ENCODE results near the gene KRT12. TPM values are rescaled to one million over a fixed set of nuclear protein-coding genes. Genes with fewer than 3 reads are reported as not detected.

Gene KRT12
- total and polyA plus RNA-seq, 2 of the 4 experiments (the other 2 are of a cell fraction) = not detected

GRCh38 chr17:40832840-40833239 is 34.2 kb downstream of the KRT12 start:
- BruUV-seq (replicated peaks) = no TSS peak
- WGBS, 2 experiments (ENCODE audit: extremely low coverage in 2 of 2, insufficient read length in 1 of 2) = no CpG with 5 or more reads among the region's 3 CpGs
- no peak for ATAC-seq (ENCODE audit: low read depth)

More at GRCh38 chr17:40832840-40833239, 34.2 kb downstream of the KRT12 start:
- ChIA-PET POLR2A (ENCODE audit: unreplicated experiment) (interaction anchor here (0.6 kb wide), 1 partner anchor 14 kb away, joined by 5 read pairs; no protein-coding TSS in a partner anchor), CTCF (no interaction called here)
- no peak overlapping the region for H3K14ac ChIP-seq (replicated peaks; ENCODE audit: low read depth, low read length)
- DNase-seq = no peak
- TF ChIP-seq CTCF (conservative IDR thresholded peaks at IDR 0.05; ENCODE audit: low read depth, low read length) (no peak), MAZ (IDR thresholded peaks at IDR 0.05; ENCODE audit: borderline replicate concordance, low read depth, low read length) (no peak), NFE2L2 (IDR thresholded peaks at IDR 0.05; ENCODE audit: low read depth, low read length) (no peak), RCOR1 (IDR thresholded peaks at IDR 0.05; ENCODE audit: insufficient replicate concordance, low read length) (no peak), FOS (IDR thresholded peaks at IDR 0.05; ENCODE audit: low read depth, low read length) (no peak), SMC3 (IDR thresholded peaks at IDR 0.05; ENCODE audit: low read depth, low read length) (no peak), RFX5 (IDR thresholded peaks at IDR 0.05; ENCODE audit: low read depth, low read length) (no peak), POLR2A (IDR thresholded peaks at IDR 0.05; ENCODE audit: low read depth, low read length) (no peak)
- dilution Hi-C loops (cut with HindIII; ENCODE audit: low sequenced_read_pairs, unreplicated experiment) (no loop called here), in situ Hi-C loops (cut with MboI; ENCODE audit: low sequenced_read_pairs) (no loop called here), intact Hi-C loops (cut with micrococcal nuclease) (no loop called here)
- no peak overlapping the region for H3K23ac ChIP-seq (ENCODE audit: low read depth, low read length)
- no peak overlapping the region for H2BK15ac ChIP-seq (ENCODE audit: low read depth, low read length)
- no peak overlapping the region for H2AK9ac ChIP-seq (replicated peaks; ENCODE audit: low read depth, low read length, poor library complexity)
- no peaks in the 10 kb centered on the region for H3K4me1 ChIP-seq (ENCODE audit: control insufficient read depth, insufficient read depth, low read length)
- H4K91ac ChIP-seq (ENCODE audit: insufficient read depth, low read depth, low read length) = no peak overlapping the region
- no peak overlapping the region for H3K4me2 ChIP-seq (ENCODE audit: low read depth, low read length)
- no peak overlapping the region for H2BK20ac ChIP-seq (ENCODE audit: low read depth, low read length)
- H3K9me1 ChIP-seq (ENCODE audit: insufficient read depth, low read length) = peaks cover 4% of the 10 kb centered on the region; the same call in 1 of the 2 replicates
- no peak overlapping the region for H3K9ac ChIP-seq (ENCODE audit: low read depth, low read length)
- no peak overlapping the region for H2AFZ ChIP-seq (replicated peaks; ENCODE audit: low read length, poor library complexity)
- no peak overlapping the region for H3K27ac ChIP-seq (ENCODE audit: insufficient read depth, low read length)
- peaks cover 8% of the 10 kb centered on the region for H3K36me3 ChIP-seq (ENCODE audit: control insufficient read depth, insufficient read depth, low read length)
- H3K79me1 ChIP-seq (ENCODE audit: low read depth in 1 of 2, low read length in 2 of 2) = peaks cover 3 to 9% of the 10 kb centered on the region in 2 experiments; a peak in 3 of 4 replicates
- H3K4ac ChIP-seq (ENCODE audit: low read depth, low read length) = no peak overlapping the region
- H3K56ac ChIP-seq (ENCODE audit: extremely low read depth, insufficient read depth, low read length) = no peak overlapping the region
- H2BK5ac ChIP-seq (ENCODE audit: low read depth, low read length, poor library complexity, severe bottlenecking) = no peak overlapping the region
- H2AK5ac ChIP-seq (ENCODE audit: low read depth, low read length) = no peak overlapping the region
- no peaks in the 10 kb centered on the region for H4K20me1 ChIP-seq (ENCODE audit: insufficient read depth, low read length)
- no peak overlapping the region for H4K8ac ChIP-seq (ENCODE audit: low read depth in 2 of 2, low read length in 2 of 2)
- H3K9me3 ChIP-seq (ENCODE audit: control insufficient read depth, insufficient read depth, low read length) = no peaks in the 10 kb centered on the region
- no peak overlapping the region for H2BK120ac ChIP-seq (ENCODE audit: low read depth, low read length)
- no peak overlapping the region for H3K18ac ChIP-seq (ENCODE audit: low read depth, low read length)
- H4K5ac ChIP-seq (ENCODE audit: low read depth, low read length) = no peak overlapping the region
- H3K4me3 ChIP-seq (ENCODE audit: insufficient read depth, low read depth, low read length) = no peak overlapping the region
- H3K27me3 ChIP-seq (ENCODE audit: control insufficient read depth, insufficient read depth, low read length) = no peaks in the 10 kb centered on the region

All from IMR-90 (cell line).